Amniotic stem cell (primary cell): ENCODE measurements around the gene SPATA6.
"Not testable (repeated sequence)": the region's sequence is repeated elsewhere in the genome, so short reads cannot be mapped to it uniquely, and the experiment has no call there.

Experiments
- DNase-seq: peaks from one replicate; lab custom pipeline; 2025; lab: John Stamatoyannopoulos, UW

The SPATA6 gene

GRCh38 chr1:48344373-48344772 lies 127.6 kb downstream of the SPATA6 start:
- DNase-seq = no peak

- DNase-seq = no peak
Observed at GRCh38 chr1:48341221-48341620, 130.8 kb downstream of the SPATA6 start.

GRCh38 chr1:48338257-48338656 lies 133.7 kb downstream of the SPATA6 start:
- DNase-seq = no peak

GRCh38 chr1:48333316-48333715 lies 138.7 kb downstream of the SPATA6 start:
- DNase-seq = no peak

GRCh38 chr1:48332115-48332514 lies 139.9 kb downstream of the SPATA6 start:
- DNase-seq = no peak

- no peak for DNase-seq
Observed at GRCh38 chr1:48329905-48330304, 142.1 kb downstream of the SPATA6 start.

GRCh38 chr1:48329486-48329885 lies 142.5 kb downstream of the SPATA6 start:
- no peak for DNase-seq

- DNase-seq = not testable (repeated sequence)
Observed at GRCh38 chr1:48311829-48312228, 160.2 kb downstream of the SPATA6 start.

- DNase-seq = no peak
Observed at GRCh38 chr1:48309564-48310082, 162.4 kb downstream of the SPATA6 start.

GRCh38 chr1:48302652-48303051 lies 169.4 kb downstream of the SPATA6 start:
- no peak for DNase-seq

GRCh38 chr1:48294656-48295055 lies 177.3 kb downstream of the SPATA6 start:
- no peak for DNase-seq

GRCh38 chr1:48294094-48294493 lies 177.9 kb downstream of the SPATA6 start:
- not testable (repeated sequence) for DNase-seq

GRCh38 chr1:48292706-48293105 lies 179.3 kb downstream of the SPATA6 start:
- no peak for DNase-seq

- DNase-seq = no peak
Observed at GRCh38 chr1:48291421-48291820, 180.6 kb downstream of the SPATA6 start.

GRCh38 chr1:48285525-48285924 lies 186.5 kb downstream of the SPATA6 start:
- no peak for DNase-seq

GRCh38 chr1:48284696-48285420 lies 187.1 kb downstream of the SPATA6 start:
- DNase-seq = not testable (repeated sequence)

- DNase-seq = not testable (repeated sequence)
Observed at GRCh38 chr1:48282329-48282728, 189.7 kb downstream of the SPATA6 start.

GRCh38 chr1:48277437-48277836 lies 194.6 kb downstream of the SPATA6 start:
- DNase-seq = not testable (repeated sequence)

GRCh38 chr1:48266576-48266975 lies 205.4 kb downstream of the SPATA6 start:
- DNase-seq = no peak

GRCh38 chr1:48263041-48263440 lies 209.0 kb downstream of the SPATA6 start:
- DNase-seq = no peak

GRCh38 chr1:48261881-48262400 lies 210.1 kb downstream of the SPATA6 start:
- DNase-seq = no peak

GRCh38 chr1:48258106-48258505 lies 213.9 kb downstream of the SPATA6 start:
- DNase-seq = no peak

- DNase-seq = no peak
Observed at GRCh38 chr1:48254254-48254653, 217.8 kb downstream of the SPATA6 start.

- DNase-seq = no peak
Observed at GRCh38 chr1:48251821-48252220, 220.2 kb downstream of the SPATA6 start.
